Esophagus muscularis mucosa (tissue), 4 donors: ENCODE results near the gene MAPKAP1. TPM values are rescaled to one million over a fixed set of nuclear protein-coding genes. Genes with fewer than 3 reads are reported as not detected.

Experiments used
- DNase-seq: peaks from one replicate; pipeline ENCODE4 v3.0.0-alpha.2; 2017; ENCODE audit errors: extremely low spot score
- H3K27ac ChIP-seq, 4 donors: fragments of 200-600 bp; sonication (generic); replicated peaks in 1 of 4; 1 replicate in 3 of 4; 2 replicates in 1 of 4; pipeline ENCODE4 v1.5.1; 2016 to 2019; ENCODE audit warnings: mild to moderate bottlenecking in 1 of 4
- H3K27me3 ChIP-seq, 4 donors: fragments of 200-600 bp; sonication (generic); one replicate each; pipeline versions ENCODE4 v1.5.1 to v1.6.0; 2016 to 2019
- H3K36me3 ChIP-seq, 4 donors: fragments of 200-600 bp; sonication (generic); one replicate each; pipeline ENCODE4 v1.5.1; 2016 to 2019
- H3K4me1 ChIP-seq, 4 donors: fragments of 200-600 bp; sonication (generic); one replicate each; pipeline ENCODE4 v1.5.1; 2016 to 2019
- H3K4me3 ChIP-seq, 4 donors: fragments of 200-600 bp; sonication (generic); 1 replicate in 2 of 4; 2 replicates in 2 of 4; pipeline ENCODE4 v1.5.1; 2016 to 2019; ENCODE audit warnings: mild to moderate bottlenecking in 4 of 4, moderate library complexity in 1 of 4
- H3K9me3 ChIP-seq, 4 donors: fragments of 200-600 bp; sonication (generic); 1 replicate in 3 of 4; 2 replicates in 1 of 4; pipeline ENCODE4 v1.5.1; 2016 to 2019
- CTCF ChIP-seq, 3 experiments: fragments of 200-600 bp in 2 of 3; fragments of 450-650 bp in 1 of 3; sonication (generic) in 2 of 3; IDR thresholded peaks; one replicate each; pipeline ENCODE4 v1.5.1; 2017 to 2019; ENCODE audit warnings: antibody characterized with exemption in 3 of 3, mild to moderate bottlenecking in 2 of 3, moderate library complexity in 1 of 3
- EP300 ChIP-seq: sonication (generic); formaldehyde crosslinking; IDR thresholded peaks from one replicate; pipeline ENCODE4 v1.6.1; 2017; ENCODE audit warnings: antibody characterized with exemption
- POLR2A ChIP-seq: fragments of 450-650 bp; IDR thresholded peaks from one replicate; pipeline ENCODE4 v1.6.1; 2017; ENCODE audit warnings: antibody characterized with exemption, moderate library complexity, mild to moderate bottlenecking, low read depth
- POLR2AphosphoS5 ChIP-seq, 2 donors: sonication (generic); formaldehyde crosslinking; IDR thresholded peaks; one replicate each; pipeline ENCODE4 v1.6.1; 2017; ENCODE audit warnings: antibody characterized with exemption in 2 of 2
- WGBS: methylation state at CpG from one replicate; pipeline ENCODE4 v1.1.5; 2018; 5-methylcytosine and 5-hydroxymethylcytosine counted together
- intact Hi-C: fragments of 100-400 bp; cut with DNase I; formaldehyde crosslinking; loops from one replicate; pipeline ENCODE4 v1.15.1; 2023
- total RNA-seq, 4 donors: library from RNA; depleted of rRNA; stranded (reverse); fragments of >200 nt; gene quantifications; one replicate each; pipeline versions ENCODE4 v1.1.0 to v1.2.1, GENCODE V29; 2016

The MAPKAP1 gene
- total RNA-seq, 4 donors from 2014 or later: 84.3 to 103 (median 93.4) TPM

GRCh38 chr9:125679597-125680189 is 27.3 kb downstream of the MAPKAP1 start:
- intact Hi-C loops: no loop called here
- H3K27ac ChIP-seq: no peak overlapping the region
- H3K4me1 ChIP-seq: peaks cover 10 to 13% (median 11%) of the 10 kb centered on the region in 4 donors
- TF ChIP-seq EP300 (no peak), POLR2AphosphoS5 (IDR thresholded peaks at IDR 0.05) (no peak), POLR2A (no peak), CTCF (IDR thresholded peaks at IDR 0.05) (no peak)
- no peaks in the 10 kb centered on the region for H3K9me3 ChIP-seq
- H3K36me3 ChIP-seq: peaks cover 0 to under 1% (median 0%) of the 10 kb centered on the region in 4 donors
- no peaks in the 10 kb centered on the region for H3K27me3 ChIP-seq
- H3K4me3 ChIP-seq: no peak overlapping the region
- DNase-seq: no peak
- WGBS: 84% methylated on average over 8 of the region's 8 CpGs

- Histone ChIP-seq H3K4me3 (no peak overlapping the region), H3K36me3 (peaks cover 0 to 8% (median 0%) of the 10 kb centered on the region in 4 donors), H3K4me1 (peaks cover 7 to 17% (median 10%) of the 10 kb centered on the region in 4 donors), H3K27ac (no peak overlapping the region), H3K27me3 (no peaks in the 10 kb centered on the region), H3K9me3 (no peaks in the 10 kb centered on the region)
- WGBS: 75% methylated on average over 3 of the region's 3 CpGs
- TF ChIP-seq POLR2AphosphoS5 (IDR thresholded peaks at IDR 0.05) (no peak), POLR2A (no peak), EP300 (no peak), CTCF (IDR thresholded peaks at IDR 0.05) (no peak)
- no peak for DNase-seq
- intact Hi-C loops: no loop called here
Measured at GRCh38 chr9:125674981-125675973, 31.7 kb downstream of the MAPKAP1 start.

- 95% methylated on average over 3 of the region's 3 CpGs for WGBS
- no peak for TF ChIP-seq EP300
- intact Hi-C loops: no loop called here
- no peak overlapping the region for H3K4me3 ChIP-seq
- peaks cover 7 to 17% (median 10%) of the 10 kb centered on the region in 4 donors for H3K4me1 ChIP-seq
- H3K27ac ChIP-seq: no peak overlapping the region
- no peak for DNase-seq
- peaks cover 0 to 19% (median 4%) of the 10 kb centered on the region in 4 donors for H3K36me3 ChIP-seq
- H3K9me3 ChIP-seq: no peaks in the 10 kb centered on the region
- H3K27me3 ChIP-seq: no peaks in the 10 kb centered on the region
Measured at GRCh38 chr9:125672876-125673275, 34.1 kb downstream of the MAPKAP1 start.

- DNase-seq: no peak
- H3K27me3 ChIP-seq: no peaks in the 10 kb centered on the region
- intact Hi-C loops: no loop called here
- H3K4me1 ChIP-seq: no peaks in the 10 kb centered on the region
- no peak overlapping the region for H3K27ac ChIP-seq
- H3K4me3 ChIP-seq: no peak overlapping the region
- TF ChIP-seq POLR2AphosphoS5 (IDR thresholded peaks at IDR 0.05): no peak
- TF ChIP-seq EP300: no peak
- no peak for TF ChIP-seq CTCF (IDR thresholded peaks at IDR 0.05)
- TF ChIP-seq POLR2A: no peak
- WGBS: 65% methylated on average over 3 of the region's 3 CpGs
- no peaks in the 10 kb centered on the region for H3K9me3 ChIP-seq
- H3K36me3 ChIP-seq: peaks cover 0 to 20% (median 4%) of the 10 kb centered on the region in 4 donors
Measured at GRCh38 chr9:125663127-125663526, 43.9 kb downstream of the MAPKAP1 start.

GRCh38 chr9:125660557-125660956 is 46.5 kb downstream of the MAPKAP1 start:
- H3K9me3 ChIP-seq: no peaks in the 10 kb centered on the region
- intact Hi-C loops: no loop called here

More at GRCh38 chr9:125660557-125660956, 46.5 kb downstream of the MAPKAP1 start:
- no peak for TF ChIP-seq POLR2A
- TF ChIP-seq CTCF (IDR thresholded peaks at IDR 0.05): no peak
- TF ChIP-seq EP300: no peak
- no peak for TF ChIP-seq POLR2AphosphoS5 (IDR thresholded peaks at IDR 0.05)
- Histone ChIP-seq H3K27ac (no peak overlapping the region), H3K4me1 (peaks cover 0 to 13% (median 7%) of the 10 kb centered on the region in 4 donors), H3K36me3 (peaks cover 0 to 5% (median 0%) of the 10 kb centered on the region in 4 donors), H3K4me3 (no peak overlapping the region), H3K27me3 (no peaks in the 10 kb centered on the region)
- no peak for DNase-seq
- 96% methylated on average over 6 of the region's 6 CpGs for WGBS
